GM18861 (cell line): ENCODE data around the gene AOPEP.

Experiments
- ATAC-seq: cut with Tn5 transposase; IDR thresholded peaks from one replicate; pipeline ENCODE4 v1.9.1; 2021; ENCODE audit not compliant: unreplicated experiment

AOPEP gene

GRCh38 chr9:94911986-94912635 is 185.6 kb downstream of the AOPEP start:
- ATAC-seq, result no peak

- no peak for ATAC-seq
These were observed 186.3 kb downstream of the AOPEP start for GRCh38 chr9:94912700-94913249.

- ATAC-seq, result no peak
These were observed 187.1 kb downstream of the AOPEP start for GRCh38 chr9:94913550-94913949.

- ATAC-seq, result no peak
These were observed 189.3 kb downstream of the AOPEP start for GRCh38 chr9:94915476-94916450.

- ATAC-seq, result no peak
These were observed 190.5 kb downstream of the AOPEP start for GRCh38 chr9:94916956-94917355.

- ATAC-seq, result peak; percentile 80
These were observed 191.7 kb downstream of the AOPEP start for GRCh38 chr9:94918038-94918753.

- no peak for ATAC-seq
These were observed 193.0 kb downstream of the AOPEP start for GRCh38 chr9:94919376-94920098.

GRCh38 chr9:94920420-94921091 is 194.1 kb downstream of the AOPEP start:
- no peak for ATAC-seq

GRCh38 chr9:94921092-94921471 is 194.6 kb downstream of the AOPEP start:
- no peak for ATAC-seq

- ATAC-seq, result no peak
These were observed 195.2 kb downstream of the AOPEP start for GRCh38 chr9:94921656-94922055.

- no peak for ATAC-seq
These were observed 195.7 kb downstream of the AOPEP start for GRCh38 chr9:94922098-94922607.

- no peak for ATAC-seq
These were observed 196.2 kb downstream of the AOPEP start for GRCh38 chr9:94922691-94923107.

GRCh38 chr9:94923326-94924089 is 197.0 kb downstream of the AOPEP start:
- ATAC-seq, result no peak

GRCh38 chr9:94925751-94926430 is 199.4 kb downstream of the AOPEP start:
- ATAC-seq, result no peak

- no peak for ATAC-seq
These were observed 199.9 kb downstream of the AOPEP start for GRCh38 chr9:94926431-94926800.

- ATAC-seq, result no peak
These were observed 200.7 kb downstream of the AOPEP start for GRCh38 chr9:94927048-94927761.

GRCh38 chr9:94927762-94928670 is 201.5 kb downstream of the AOPEP start:
- ATAC-seq, result no peak
